ENCODE data around the gene WDPCP.
"Not testable (repeated sequence)": the region's sequence is repeated elsewhere in the genome, so short reads cannot be mapped to it uniquely, and the experiment has no call there.

WDPCP gene

DNA sequence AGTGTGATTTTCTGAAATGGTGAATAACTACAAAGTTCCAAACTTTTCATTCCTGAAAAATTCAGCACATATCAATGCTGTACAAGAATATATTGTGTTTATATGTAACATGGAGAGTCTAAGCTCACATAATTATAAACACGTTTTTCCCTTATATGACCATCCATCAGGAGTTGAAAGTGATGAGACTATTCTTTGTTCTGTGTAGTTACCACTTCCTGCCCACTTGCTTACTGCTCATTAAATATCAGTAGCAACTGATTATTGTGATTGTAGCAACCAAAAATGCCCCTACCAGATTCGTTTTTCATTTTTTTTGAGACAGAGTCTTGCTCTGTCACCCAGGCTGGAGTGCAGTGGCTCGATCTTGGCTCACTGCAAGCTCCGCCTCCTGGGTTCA, 506.9 kb downstream of the WDPCP start:
- no peak for DNase-seq

DNA sequence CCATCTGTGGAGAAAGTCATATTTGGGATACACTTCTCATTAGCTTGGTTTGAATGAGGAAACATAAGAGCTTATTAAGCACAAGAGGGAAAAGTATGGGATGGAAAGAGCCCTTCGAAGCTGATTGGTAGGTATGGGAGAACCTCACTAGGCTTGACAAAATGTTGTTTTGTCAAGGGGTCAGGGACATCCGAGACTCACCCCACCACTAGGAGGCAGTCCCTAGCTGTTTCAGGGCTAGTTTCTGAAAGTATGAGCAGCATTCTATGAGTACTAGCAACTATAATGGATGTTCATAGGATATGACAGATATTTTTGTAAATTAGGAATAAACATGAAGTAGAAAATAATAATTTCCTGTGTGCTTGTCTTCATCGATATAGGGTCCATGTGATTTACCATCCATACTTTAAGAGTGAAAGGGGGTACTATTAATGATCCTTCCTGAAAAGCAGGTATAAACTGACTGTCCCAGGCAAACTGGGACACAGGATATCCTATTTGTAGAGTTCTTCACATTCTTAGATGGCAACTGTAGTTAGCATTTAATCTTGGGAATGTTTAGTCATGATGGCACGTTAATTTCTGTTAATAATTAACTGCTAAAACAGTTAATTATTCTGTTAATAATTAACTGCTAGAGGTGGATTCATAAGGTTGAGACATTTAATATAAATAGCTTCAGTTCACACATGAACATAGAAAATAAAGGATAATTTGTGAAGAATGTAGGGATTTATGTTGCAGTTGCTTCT, 509.2 kb downstream of the WDPCP start:
- DNase-seq = no peak

DNA sequence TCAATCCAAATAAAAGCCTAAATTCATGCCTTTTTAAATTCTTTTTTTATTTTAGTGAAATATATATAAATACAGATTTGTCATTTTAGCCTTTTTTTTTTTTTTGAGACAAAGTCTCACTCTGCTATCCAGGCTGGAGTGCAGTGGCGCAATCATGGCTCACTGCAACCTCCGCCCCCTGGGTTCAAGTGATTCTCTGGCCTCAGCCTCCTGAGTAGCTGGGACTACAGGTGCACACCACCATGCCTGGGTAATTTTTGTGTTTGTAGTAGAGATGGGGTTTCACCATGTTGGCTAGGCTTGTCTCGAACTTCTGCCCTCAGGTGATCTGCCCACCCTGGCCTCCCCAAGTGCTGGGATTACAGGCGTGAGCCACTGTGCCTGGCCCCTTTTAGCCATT, 513.9 kb downstream of the WDPCP start:
- not testable (repeated sequence) for DNase-seq

DNA sequence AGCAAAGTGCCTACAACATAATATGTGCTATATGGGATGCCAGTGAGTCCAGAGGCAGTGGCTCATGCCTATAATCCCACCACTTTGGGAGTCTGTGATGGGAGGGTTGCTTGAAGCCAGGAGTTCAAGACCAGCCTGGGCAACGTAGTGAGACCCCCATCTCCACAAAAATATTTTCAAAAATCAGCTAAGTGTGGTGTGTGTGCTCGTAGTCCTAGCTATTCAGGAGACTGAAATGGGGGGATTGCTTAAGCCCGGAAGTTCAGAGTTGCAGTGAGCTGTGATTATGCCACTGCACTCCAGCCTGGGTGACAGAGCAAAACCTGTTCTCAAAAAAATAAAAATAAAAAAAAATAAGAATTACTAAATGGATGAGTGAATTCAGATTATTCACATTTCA, 514.3 kb downstream of the WDPCP start:
- DNase-seq = no peak

DNA sequence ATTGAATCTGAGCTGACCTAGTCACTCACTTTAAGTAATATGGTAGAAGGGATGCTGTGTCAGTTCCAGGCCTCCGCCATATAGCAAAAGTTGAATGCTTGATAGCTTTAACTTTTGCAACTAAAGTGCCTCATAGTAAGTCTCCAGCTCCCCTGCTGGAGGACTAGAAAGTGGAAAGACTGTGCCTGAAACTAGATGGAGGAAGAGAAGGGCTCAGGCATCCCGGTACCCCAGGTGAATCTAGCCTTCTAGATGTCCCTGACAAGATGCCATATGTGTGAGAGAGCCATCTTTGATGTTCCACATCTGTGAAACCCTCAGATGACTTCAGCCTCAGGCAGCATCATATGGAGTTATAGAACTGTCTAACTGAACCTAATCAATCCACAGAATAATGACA, 516.6 kb downstream of the WDPCP start:
- no peak for DNase-seq

Data from NCI-H187 treated with DMSO at 0.1 percent for 48 hours (cell line).